Neural cell (in vitro differentiated cells): ENCODE results near the gene PYGB. TPM values are rescaled to one million over a fixed set of nuclear protein-coding genes. Genes with fewer than 3 reads are reported as not detected.

Source experiments
- H2AFZ ChIP-seq: fragments of 200-600, 300-800 bp; sonication (generic), shearing (Covaris generic); 2 replicates; pipeline ENCODE4 v1.6.0; 2014; ENCODE audit warnings: low read depth, mild to moderate bottlenecking, antibody characterized with exemption, low read length, moderate library complexity
- H3F3A ChIP-seq: fragments of 200-600 bp; shearing (Covaris generic); 2 replicates; pipeline ENCODE4 v1.6.1; 2016; ENCODE audit warnings: mild to moderate bottlenecking, moderate library complexity, mixed read lengths, antibody characterized with exemption, low read length; ENCODE audit not compliant: insufficient read depth, poor library complexity, severe bottlenecking
- H3K27ac ChIP-seq: fragments of 200-600, 300-800 bp; sonication (generic), shearing (Covaris generic); 2 replicates; pipeline ENCODE4 v1.5.1; 2014; ENCODE audit warnings: mild to moderate bottlenecking, low read length, moderate library complexity
- H3K27me3 ChIP-seq: fragments of 300-800, 200-600 bp; sonication (generic), shearing (Covaris generic); 2 replicates; pipeline ENCODE4 v1.6.0; 2014; ENCODE audit warnings: mild to moderate bottlenecking, low read depth, low read length, moderate library complexity; ENCODE audit not compliant: insufficient read depth
- H3K36me3 ChIP-seq: fragments of 300-800, 200-600 bp; sonication (generic), shearing (Covaris generic); 2 replicates; pipeline ENCODE4 v1.5.1; 2014; ENCODE audit warnings: mild to moderate bottlenecking, antibody characterized with exemption, low read length, moderate library complexity; ENCODE audit not compliant: insufficient read depth
- H3K4me2 ChIP-seq: fragments of 300-800, 200-600 bp; sonication (generic), shearing (Covaris generic); 2 replicates; pipeline ENCODE4 v1.6.0; 2014; ENCODE audit warnings: mild to moderate bottlenecking, low read length
- H3K4me3 ChIP-seq: fragments of 300-800, 200-600 bp; sonication (generic), shearing (Covaris generic); 2 replicates; pipeline ENCODE4 v1.5.1; 2014; ENCODE audit warnings: mild to moderate bottlenecking, low read length, moderate library complexity
- H3K79me2 ChIP-seq: fragments of 200-600 bp; shearing (Covaris generic); replicated peaks from 2 replicates; pipeline ENCODE4 v1.6.0; 2014; ENCODE audit warnings: mild to moderate bottlenecking, low read length, moderate library complexity; ENCODE audit not compliant: insufficient read depth
- H3K9ac ChIP-seq: fragments of 300-800, 200-600 bp; sonication (generic), shearing (Covaris generic); 2 replicates; pipeline ENCODE4 v1.6.1; 2016; ENCODE audit warnings: mild to moderate bottlenecking, low read length, mixed read lengths
- H3K9me2 ChIP-seq: fragments of 200-600 bp; shearing (Covaris generic); 2 replicates; pipeline ENCODE4 v1.6.1; 2016; ENCODE audit warnings: mild to moderate bottlenecking, low read length, mixed read lengths; ENCODE audit not compliant: insufficient read depth
- H3K9me3 ChIP-seq: fragments of 200-600, 300-800 bp; sonication (generic), shearing (Covaris generic); 2 replicates; pipeline ENCODE4 v1.6.1; 2016; ENCODE audit warnings: mild to moderate bottlenecking, mixed run types, low read length, moderate library complexity, mixed read lengths
- H4K20me1 ChIP-seq: fragments of 200-600 bp; shearing (Covaris generic); 2 replicates; pipeline ENCODE4 v1.6.1; 2016; ENCODE audit warnings: mild to moderate bottlenecking, mixed run types; ENCODE audit not compliant: insufficient read depth
- CTCF ChIP-seq: fragments of 450-650 bp; IDR thresholded peaks from 2 replicates; pipeline ENCODE4 v1.5.1; 2014; ENCODE audit warnings: antibody characterized with exemption, mild to moderate bottlenecking, moderate library complexity; ENCODE audit not compliant: poor library complexity, severe bottlenecking
- EP300 ChIP-seq: fragments of 450-650 bp; conservative IDR thresholded peaks from 2 replicates; pipeline ENCODE4 v1.6.1; 2014; ENCODE audit warnings: antibody characterized with exemption, mild to moderate bottlenecking, moderate library complexity; ENCODE audit not compliant: poor library complexity, severe bottlenecking
- EZH2 ChIP-seq: fragments of 200-600, 300-800 bp; shearing (Covaris generic), sonication (generic); IDR thresholded peaks from 2 replicates; pipeline ENCODE4 v1.6.1; 2014; ENCODE audit warnings: antibody characterized with exemption, low read length, borderline replicate concordance, mild to moderate bottlenecking; ENCODE audit not compliant: insufficient read depth, poor library complexity, severe bottlenecking
- MXI1 ChIP-seq: fragments of 450-650 bp; conservative IDR thresholded peaks from 2 replicates; pipeline ENCODE4 v1.6.1; 2014; ENCODE audit warnings: antibody characterized with exemption, mild to moderate bottlenecking; ENCODE audit not compliant: poor library complexity, severe bottlenecking
- POLR2AphosphoS5 ChIP-seq: IDR thresholded peaks from 2 replicates; pipeline ENCODE4 v1.6.1; 2012
- RAD21 ChIP-seq: fragments of 450-650 bp; conservative IDR thresholded peaks from 2 replicates; pipeline ENCODE4 v1.6.1; 2014; ENCODE audit warnings: antibody characterized with exemption, mild to moderate bottlenecking, moderate library complexity
- REST ChIP-seq: IDR thresholded peaks from 2 replicates; pipeline ENCODE4 v1.6.1; 2012; ENCODE audit warnings: borderline replicate concordance
- SMC3 ChIP-seq: fragments of 450-650 bp; conservative IDR thresholded peaks from 2 replicates; pipeline ENCODE4 v1.6.1; 2014; ENCODE audit warnings: antibody characterized with exemption, mild to moderate bottlenecking, moderate library complexity; ENCODE audit not compliant: poor library complexity
- TAF1 ChIP-seq: IDR thresholded peaks from 2 replicates; pipeline ENCODE4 v1.6.1; 2012; ENCODE audit warnings: low read depth
- polyA plus RNA-seq: library from polyadenylated mRNA; depleted of rRNA; stranded (reverse); fragments of >200 nt; gene quantifications from 2 replicates; pipeline ENCODE4 v1.2.3, GENCODE V29; 2014

Gene PYGB
- polyA plus RNA-seq, 1 donor from 2014 or later = 70.5 TPM

GRCh38 chr20:25257756-25258475 lies 10.0 kb downstream of the PYGB start:
- H3K27me3 ChIP-seq = no peaks in the 10 kb centered on the region
- H3K36me3 ChIP-seq = peaks cover 7% of the 10 kb centered on the region
- H3K9me3 ChIP-seq = no peaks in the 10 kb centered on the region
- H3K4me2 ChIP-seq = no peak overlapping the region
- peaks cover 41% of the 10 kb centered on the region for H3K79me2 ChIP-seq
- no peak overlapping the region for H3K27ac ChIP-seq
- no peak overlapping the region for H3K9ac ChIP-seq
- H4K20me1 ChIP-seq = no peaks in the 10 kb centered on the region
- H2AFZ ChIP-seq = no peak overlapping the region
- no peak for TF ChIP-seq RAD21
- no peak for TF ChIP-seq MXI1
- TF ChIP-seq SMC3 = no peak
- TF ChIP-seq TAF1 = no peak
- no peak for TF ChIP-seq EZH2
- no peak for TF ChIP-seq REST
- no peak for TF ChIP-seq CTCF
- TF ChIP-seq EP300 = no peak
- TF ChIP-seq POLR2AphosphoS5 = no peak
- no peaks in the 10 kb centered on the region for H3K9me2 ChIP-seq
- H3K4me3 ChIP-seq = no peak overlapping the region
- H3F3A ChIP-seq = no peaks in the 10 kb centered on the region

GRCh38 chr20:25258476-25258805 lies 10.6 kb downstream of the PYGB start:
- H2AFZ ChIP-seq = no peak overlapping the region
- TF ChIP-seq CTCF (no peak), MXI1 (no peak), REST (no peak), EZH2 (no peak), TAF1 (no peak), RAD21 (no peak), POLR2AphosphoS5 (no peak), SMC3 (no peak)
- no peak overlapping the region for H3K4me3 ChIP-seq
- no peak overlapping the region for H3K4me2 ChIP-seq
- H3K79me2 ChIP-seq = peaks cover 36% of the 10 kb centered on the region
- no peaks in the 10 kb centered on the region for H3F3A ChIP-seq
- peaks cover 7% of the 10 kb centered on the region for H3K36me3 ChIP-seq
- H3K27me3 ChIP-seq = no peaks in the 10 kb centered on the region
- H3K9ac ChIP-seq = no peak overlapping the region
- H3K9me2 ChIP-seq = no peaks in the 10 kb centered on the region
- H3K9me3 ChIP-seq = no peaks in the 10 kb centered on the region
- no peak overlapping the region for H3K27ac ChIP-seq
- H4K20me1 ChIP-seq = no peaks in the 10 kb centered on the region
